Measurements from ENCODE around the gene ATG9B. TPM values are rescaled to one million over a fixed set of nuclear protein-coding genes. Genes with fewer than 3 reads are reported as not detected.

Gene ATG9B
- total RNA-seq, 4 donors from 2014 or later, result 0.27 to 0.28 TPM; not detected in 2

- TF ChIP-seq POLR2A (IDR thresholded peaks at IDR 0.05) (no peak), CTCF (IDR thresholded peaks at IDR 0.05) (no peak)
- H3K36me3 ChIP-seq, result no peaks in the 10 kb centered on the region
- H3K27ac ChIP-seq, result peak overlapping the region in 2 of 4 donors; percentile 22 to 43
- peaks cover 0 to 11% (median 4%) of the 10 kb centered on the region in 4 donors for H3K4me1 ChIP-seq
- no peak overlapping the region for H3K4me3 ChIP-seq
- DNase-seq, result no peak
- no peaks in the 10 kb centered on the region for H3K27me3 ChIP-seq
- peaks cover 0 to 10% (median 3%) of the 10 kb centered on the region in 4 donors for H3K9me3 ChIP-seq
Observed at GRCh38 chr7:150992833-150993302, 31.4 kb downstream of the ATG9B start.

GRCh38 chr7:150992051-150992640, 32.1 kb downstream of the ATG9B start:
- no peak for DNase-seq
- no peak overlapping the region for H3K4me3 ChIP-seq
- H3K36me3 ChIP-seq, result no peaks in the 10 kb centered on the region
- TF ChIP-seq CTCF (IDR thresholded peaks at IDR 0.05), result no peak
- TF ChIP-seq POLR2A (IDR thresholded peaks at IDR 0.05), result no peak
- no peaks in the 10 kb centered on the region for H3K27me3 ChIP-seq
- peak overlapping the region in 2 of 4 donors; percentile 22 to 43 for H3K27ac ChIP-seq
- H3K4me1 ChIP-seq, result peaks cover 0 to 11% (median 4%) of the 10 kb centered on the region in 4 donors
- peaks cover 0 to 10% (median 3%) of the 10 kb centered on the region in 4 donors for H3K9me3 ChIP-seq

- TF ChIP-seq POLR2A (IDR thresholded peaks at IDR 0.05), result no peak
- TF ChIP-seq CTCF (IDR thresholded peaks at IDR 0.05), result no peak
- H3K4me3 ChIP-seq, result no peak within 1 kb of the TSS
- H3K9me3 ChIP-seq, result peaks cover 0 to 10% (median 3%) of the 10 kb centered on the region in 4 donors
- H3K27ac ChIP-seq, result no peak within 1 kb of the TSS
- no peak for DNase-seq
- H3K27me3 ChIP-seq, result no peaks in the 10 kb centered on the region
- H3K36me3 ChIP-seq, result no peaks in the 10 kb centered on the region
- H3K4me1 ChIP-seq, result peaks cover 0 to 11% (median 4%) of the 10 kb centered on the region in 4 donors
Observed at GRCh38 chr7:150990416-150991186, 33.7 kb downstream of the ATG9B start, which contains the start of gene NOS3. NOS3 (plus strand) TSS chr7:150991017; CDS start chr7:150993804, 2,787 bp downstream.

GRCh38 chr7:150989456-150989855, 34.8 kb downstream of the ATG9B start:
- H3K4me1 ChIP-seq, result peaks cover 0 to 11% (median 4%) of the 10 kb centered on the region in 4 donors
- H3K36me3 ChIP-seq, result no peaks in the 10 kb centered on the region
- H3K4me3 ChIP-seq, result no peak overlapping the region
- peak overlapping the region in 3 of 4 donors; percentile 31 to 49 (median 35) for H3K27ac ChIP-seq
- TF ChIP-seq CTCF (IDR thresholded peaks at IDR 0.05) (no peak), POLR2A (IDR thresholded peaks at IDR 0.05) (no peak)
- peaks cover 0 to 10% (median 3%) of the 10 kb centered on the region in 4 donors for H3K9me3 ChIP-seq
- H3K27me3 ChIP-seq, result no peaks in the 10 kb centered on the region
- no peak for DNase-seq

DNA sequence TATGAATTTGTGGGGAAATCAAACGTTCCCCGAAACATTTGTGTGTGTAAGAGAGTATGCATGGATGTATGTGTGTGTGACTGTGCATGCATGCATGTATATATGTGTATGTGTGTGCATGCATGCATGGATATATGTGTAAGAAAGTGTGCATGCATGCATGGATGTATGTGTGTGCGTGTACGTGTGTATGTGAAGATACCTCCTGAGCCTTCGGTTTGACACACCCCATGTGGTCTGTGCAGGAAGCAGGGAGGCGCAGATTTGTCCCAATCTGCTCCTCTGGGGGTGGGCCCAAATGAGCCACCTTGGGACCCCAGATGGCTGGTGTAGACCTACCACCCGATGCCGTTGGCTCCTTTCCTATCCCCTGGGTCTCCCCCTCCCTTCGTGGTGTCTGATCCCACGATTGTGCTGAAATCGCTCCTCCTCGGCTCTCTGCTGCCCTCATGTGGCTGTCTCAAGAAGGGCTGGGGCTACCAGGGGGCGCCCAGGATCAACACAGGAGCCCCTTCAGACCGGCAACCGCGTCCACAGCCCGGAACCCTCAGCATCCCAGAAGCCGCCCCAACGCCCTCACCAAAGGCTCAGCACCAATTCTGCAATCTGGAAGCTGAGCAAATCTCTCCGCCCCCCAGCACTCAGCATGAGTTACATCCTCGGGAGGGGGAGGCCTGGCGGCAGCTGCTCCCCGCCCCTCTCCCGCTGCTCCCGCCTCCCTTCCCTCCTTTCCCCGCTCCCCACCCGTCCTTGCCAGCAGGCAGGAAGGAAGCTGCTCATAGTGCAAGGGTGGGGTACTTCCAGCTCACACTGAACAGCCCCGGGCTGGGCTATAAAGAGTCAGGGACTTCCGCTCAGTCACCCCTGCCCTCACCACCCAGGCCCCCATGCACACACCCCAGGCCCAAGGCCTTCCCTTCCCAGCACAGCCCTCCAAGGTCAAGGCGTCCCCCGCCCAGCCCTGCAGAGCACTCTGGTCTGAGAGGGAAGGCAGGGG, 35.8 kb downstream of the ATG9B start:
- Histone ChIP-seq H3K27me3 (no peaks in the 10 kb centered on the region), H3K4me1 (peaks cover 0 to 11% (median 4%) of the 10 kb centered on the region in 4 donors), H3K27ac (peak overlapping the region in 3 of 4 donors; percentile 31 to 49 (median 35)), H3K36me3 (no peaks in the 10 kb centered on the region), H3K4me3 (peak overlapping the region in 1 of 4 donors; percentile 2), H3K9me3 (peaks cover 0 to 10% (median 3%) of the 10 kb centered on the region in 4 donors)
- DNase-seq, result peak; percentile 54 to 75 (median 71)
- TF ChIP-seq POLR2A (IDR thresholded peaks at IDR 0.05) (no peak), CTCF (IDR thresholded peaks at IDR 0.05) (peak; percentile 14 to 86 (median 79))
